Head of caudate nucleus (tissue), 42 donors: Measurements from ENCODE around the gene NTN5.
A peak's percentile ranks its signal among the peaks of the same experiment; 100 is the strongest.

Experiments used
- DNase-seq, 42 donors: peaks; one replicate each; pipeline versions ENCODE4 v3.0.0 to v3.0.0-alpha.2; 2020 to 2021; ENCODE audit warnings: mixed read lengths in 7 of 42
- intact Hi-C: fragments of 100-400 bp; cut with DNase I; formaldehyde crosslinking; loops from one replicate; pipeline ENCODE4 v1.15.0; 2022

Gene NTN5

GRCh38 chr19:48650974-48651682 is 21.7 kb downstream of the NTN5 start:
- no peak for DNase-seq
- intact Hi-C loops = no loop called here

- DNase-seq = no peak
- intact Hi-C loops = loop anchor here (10.0 kb wide), 1 partner anchor 187 kb away; the partner anchor contains the start of gene HSD17B14
Observed at GRCh38 chr19:48648134-48648533, 24.7 kb downstream of the NTN5 start.

GRCh38 chr19:48646722-48647216 is 26.0 kb downstream of the NTN5 start:
- no peak for DNase-seq
- intact Hi-C loops = loop anchor here (2.0 to 10.0 kb wide), 2 partner anchors 68 to 188 kb away; partner anchors contain the start of gene HSD17B14

- DNase-seq = peak; percentile 72 to 96 (median 91)
- intact Hi-C loops = loop anchor here (2.0 to 10.0 kb wide), 2 partner anchors 69 to 189 kb away; partner anchors contain the start of gene HSD17B14
Observed at GRCh38 chr19:48646001-48646721, 26.7 kb downstream of the NTN5 start, which contains the start of gene CA11. CA11 (minus strand) TSS chr19:48646187; CDS start chr19:48645632, 555 bp downstream.

GRCh38 chr19:48645620-48646000 is 27.2 kb downstream of the NTN5 start:
- intact Hi-C loops = loop anchor here (10.0 kb wide), 1 partner anchor 189 kb away; the partner anchor contains the start of gene HSD17B14
- peak in 5 of 42 donors; percentile 47 to 62 (median 56) for DNase-seq

- peak; percentile 71 to 96 (median 89) for DNase-seq
- intact Hi-C loops = loop anchor here (10.0 kb wide), 1 partner anchor 190 kb away; the partner anchor contains the start of gene HSD17B14
Observed at GRCh38 chr19:48644839-48645619, 27.8 kb downstream of the NTN5 start.

GRCh38 chr19:48644355-48644754 is 28.5 kb downstream of the NTN5 start:
- intact Hi-C loops = loop anchor here (10.0 kb wide), 1 partner anchor 190 kb away; the partner anchor contains the start of gene HSD17B14
- DNase-seq = peak in 2 of 42 donors; percentile 34 to 35

- intact Hi-C loops = loop anchor here (10.0 kb wide), 1 partner anchor 192 kb away; the partner anchor contains the start of gene HSD17B14
- no peak for DNase-seq
Observed at GRCh38 chr19:48642862-48643261, 30.0 kb downstream of the NTN5 start.

- intact Hi-C loops = loop anchor here (10.0 kb wide), 1 partner anchor 193 kb away; the partner anchor contains the start of gene HSD17B14
- DNase-seq = no peak
Observed at GRCh38 chr19:48641850-48642249, 31.0 kb downstream of the NTN5 start.

GRCh38 chr19:48639483-48640375 is 33.1 kb downstream of the NTN5 start:
- DNase-seq = peak in 1 of 42 donors; percentile 40
- intact Hi-C loops = loop anchor here (10.0 kb wide), 1 partner anchor 195 kb away; the partner anchor contains the start of gene HSD17B14

GRCh38 chr19:48638831-48639381 is 33.9 kb downstream of the NTN5 start:
- DNase-seq = peak in 2 of 42 donors; percentile 31 to 56
- intact Hi-C loops = no loop called here

GRCh38 chr19:48637948-48638830 is 34.6 kb downstream of the NTN5 start:
- intact Hi-C loops = no loop called here
- DNase-seq = peak; percentile 66 to 95 (median 87)

- DNase-seq = peak; percentile 97 to 100 (median 99)
- intact Hi-C loops = no loop called here
Observed at GRCh38 chr19:48637449-48637947, 35.3 kb downstream of the NTN5 start.

GRCh38 chr19:48636859-48637448 is 35.9 kb downstream of the NTN5 start, which contains the start of gene DBP:
DBP (minus strand) TSS chr19:48637379; CDS start chr19:48636994, 385 bp downstream.
- intact Hi-C loops = no loop called here
- DNase-seq = peak in 13 of 42 donors; percentile 41 to 77 (median 57)
